Activated CD4-positive, alpha-beta T cell treated with anti-CD3 and anti-CD28 coated beads, Interleukin-2, amount 50 U/mL, for 1 hour (primary cell): ENCODE results near the gene ZNF862.

ENCODE experiments used
- DNase-seq: peaks from one replicate; pipeline ENCODE4 v3.0.0-alpha.2; 2020

The ZNF862 gene

GRCh38 chr7:149846436-149847046 is 8.4 kb downstream of the ZNF862 start:
- no peak for DNase-seq

- DNase-seq: no peak
These were observed 11.0 kb downstream of the ZNF862 start for GRCh38 chr7:149849174-149849573.

- DNase-seq: no peak
These were observed 11.9 kb downstream of the ZNF862 start for GRCh38 chr7:149850007-149850594.

GRCh38 chr7:149850716-149851115 is 12.5 kb downstream of the ZNF862 start:
- DNase-seq: no peak

GRCh38 chr7:149851449-149851848 is 13.3 kb downstream of the ZNF862 start:
- DNase-seq: no peak

GRCh38 chr7:149853157-149853556 is 15.0 kb downstream of the ZNF862 start:
- no peak for DNase-seq

GRCh38 chr7:149854611-149855360 is 16.6 kb downstream of the ZNF862 start:
- DNase-seq: peak; percentile 37

- no peak for DNase-seq
These were observed 17.5 kb downstream of the ZNF862 start for GRCh38 chr7:149855361-149856305.

- peak; percentile 21 for DNase-seq
These were observed 18.4 kb downstream of the ZNF862 start for GRCh38 chr7:149856583-149856982.

- no peak for DNase-seq
These were observed 21.2 kb downstream of the ZNF862 start for GRCh38 chr7:149859369-149859768.

GRCh38 chr7:149859876-149860275 is 21.7 kb downstream of the ZNF862 start:
- no peak for DNase-seq

- DNase-seq: no peak
These were observed 22.9 kb downstream of the ZNF862 start for GRCh38 chr7:149860821-149861727.

GRCh38 chr7:149861728-149862045 is 23.5 kb downstream of the ZNF862 start:
- DNase-seq: no peak

GRCh38 chr7:149862156-149862555 is 24.0 kb downstream of the ZNF862 start:
- DNase-seq: no peak

GRCh38 chr7:149863500-149863899 is 25.3 kb downstream of the ZNF862 start:
- DNase-seq: no peak

- DNase-seq: no peak
These were observed 25.8 kb downstream of the ZNF862 start for GRCh38 chr7:149864023-149864422.

GRCh38 chr7:149864751-149865150 is 26.6 kb downstream of the ZNF862 start:
- no peak for DNase-seq

GRCh38 chr7:149865437-149865836 is 27.3 kb downstream of the ZNF862 start:
- DNase-seq: peak; percentile 52

GRCh38 chr7:149866139-149866778 is 28.1 kb downstream of the ZNF862 start:
- DNase-seq: no peak

GRCh38 chr7:149866779-149867447 is 28.7 kb downstream of the ZNF862 start:
- no peak for DNase-seq
